Immature natural killer cell (primary cell): Measurements from ENCODE around the gene TSHZ2. TPM values are rescaled to one million over a fixed set of nuclear protein-coding genes. Genes with fewer than 3 reads are reported as not detected.

ENCODE experiments used
- DNase-seq, 3 donors: peaks; one replicate each; pipeline ENCODE4 v3.0.0; 2022; ENCODE audit warnings: mixed read lengths in 1 of 3
- H3K27ac Mint-ChIP-seq, 6 donors: one replicate each; pipeline ENCODE4 v1.8.0; 2020; ENCODE audit warnings: mixed read lengths in 6 of 6, mild to moderate bottlenecking in 5 of 6, inconsistent platforms in 4 of 6, moderate library complexity in 3 of 6
- H3K27me3 Mint-ChIP-seq, 3 donors: one replicate each; pipeline ENCODE4 v1.8.0; 2020 to 2021; ENCODE audit warnings: low read depth in 3 of 3, mild to moderate bottlenecking in 3 of 3, mixed read lengths in 3 of 3, moderate library complexity in 3 of 3, inconsistent platforms in 1 of 3
- H3K36me3 Mint-ChIP-seq, 3 donors: one replicate each; pipeline ENCODE4 v1.8.0; 2020; ENCODE audit warnings: mixed read lengths in 3 of 3, inconsistent platforms in 2 of 3, mild to moderate bottlenecking in 2 of 3
- H3K4me1 Mint-ChIP-seq, 2 donors: one replicate each; pipeline ENCODE4 v1.8.0; 2020; ENCODE audit warnings: inconsistent platforms in 2 of 2, mild to moderate bottlenecking in 2 of 2, mixed read lengths in 2 of 2, moderate library complexity in 1 of 2
- H3K4me3 Mint-ChIP-seq, 5 donors: one replicate each; pipeline ENCODE4 v1.8.0; 2020; ENCODE audit warnings: mild to moderate bottlenecking in 5 of 5, mixed read lengths in 5 of 5, inconsistent platforms in 3 of 5, moderate library complexity in 3 of 5
- H3K9me3 Mint-ChIP-seq, 6 donors: one replicate each; pipeline ENCODE4 v1.8.0; 2020; ENCODE audit warnings: mild to moderate bottlenecking in 6 of 6, mixed read lengths in 6 of 6, inconsistent platforms in 4 of 6, moderate library complexity in 3 of 6
- polyA plus RNA-seq, 3 donors: library from polyadenylated mRNA; unstranded; fragments of 300-500 nt; fragmentation: Illumina TruSeq; gene quantifications; one replicate each; pipeline ENCODE4 v1.2.3, GENCODE V29; 2021

Gene TSHZ2
- polyA plus RNA-seq, 3 donors from 2014 or later: not detected

- Mint-ChIP-seq H3K4me1 (no peaks in the 10 kb centered on the region), H3K4me3 (no peak overlapping the region), H3K27ac (no peak overlapping the region)
These were observed 293.2 kb downstream of the TSHZ2 start for GRCh38 chr20:53265304-53265875.

GRCh38 chr20:53269380-53269779, 297.2 kb downstream of the TSHZ2 start:
- Mint-ChIP-seq H3K27me3 (peaks cover 3 to 9% (median 7%) of the 10 kb centered on the region in 3 donors), H3K36me3 (no peaks in the 10 kb centered on the region), H3K9me3 (no peaks in the 10 kb centered on the region), H3K4me1 (no peaks in the 10 kb centered on the region), H3K27ac (no peak overlapping the region), H3K4me3 (no peak overlapping the region)
- no peak for DNase-seq

More at GRCh38 chr20:53265304-53265875, 293.2 kb downstream of the TSHZ2 start:
- no peaks in the 10 kb centered on the region for H3K36me3 Mint-ChIP-seq
- DNase-seq: no peak
- H3K27me3 Mint-ChIP-seq: peaks cover 5 to 7% (median 7%) of the 10 kb centered on the region in 3 donors
- H3K9me3 Mint-ChIP-seq: no peaks in the 10 kb centered on the region

- H3K36me3 Mint-ChIP-seq: no peaks in the 10 kb centered on the region
- no peak overlapping the region for H3K27ac Mint-ChIP-seq
- H3K4me3 Mint-ChIP-seq: no peak overlapping the region
- no peaks in the 10 kb centered on the region for H3K9me3 Mint-ChIP-seq
- no peak for DNase-seq
- peaks cover 5 to 6% (median 5%) of the 10 kb centered on the region in 3 donors for H3K27me3 Mint-ChIP-seq
- no peaks in the 10 kb centered on the region for H3K4me1 Mint-ChIP-seq
These were observed 298.7 kb downstream of the TSHZ2 start for GRCh38 chr20:53270792-53271375.

- DNase-seq: no peak
- Mint-ChIP-seq H3K4me1 (no peaks in the 10 kb centered on the region), H3K36me3 (no peaks in the 10 kb centered on the region), H3K9me3 (no peaks in the 10 kb centered on the region), H3K27me3 (peaks cover 2 to 6% (median 4%) of the 10 kb centered on the region in 3 donors), H3K4me3 (no peak overlapping the region), H3K27ac (no peak overlapping the region)
These were observed 302.2 kb downstream of the TSHZ2 start for GRCh38 chr20:53274365-53274764.

- no peak for DNase-seq
- Mint-ChIP-seq H3K9me3 (no peaks in the 10 kb centered on the region), H3K4me1 (no peaks in the 10 kb centered on the region), H3K4me3 (no peak overlapping the region), H3K36me3 (no peaks in the 10 kb centered on the region), H3K27me3 (peaks cover 2 to 6% (median 4%) of the 10 kb centered on the region in 3 donors), H3K27ac (no peak overlapping the region)
These were observed 302.6 kb downstream of the TSHZ2 start for GRCh38 chr20:53274807-53275206.

- no peaks in the 10 kb centered on the region for H3K36me3 Mint-ChIP-seq
- H3K9me3 Mint-ChIP-seq: no peaks in the 10 kb centered on the region
- H3K4me3 Mint-ChIP-seq: no peak overlapping the region
- H3K4me1 Mint-ChIP-seq: no peaks in the 10 kb centered on the region
- H3K27ac Mint-ChIP-seq: no peak overlapping the region
- no peak for DNase-seq
- H3K27me3 Mint-ChIP-seq: peaks cover 2 to 6% (median 4%) of the 10 kb centered on the region in 3 donors
These were observed 304.0 kb downstream of the TSHZ2 start for GRCh38 chr20:53276143-53276542.

GRCh38 chr20:53278555-53278954, 306.4 kb downstream of the TSHZ2 start:
- Mint-ChIP-seq H3K4me3 (no peak overlapping the region), H3K36me3 (no peaks in the 10 kb centered on the region), H3K27me3 (peaks cover 0 to 6% (median 0%) of the 10 kb centered on the region in 3 donors), H3K4me1 (no peaks in the 10 kb centered on the region), H3K9me3 (no peaks in the 10 kb centered on the region), H3K27ac (no peak overlapping the region)
- no peak for DNase-seq

GRCh38 chr20:53279735-53280134, 307.6 kb downstream of the TSHZ2 start:
- H3K4me3 Mint-ChIP-seq: no peak overlapping the region
- no peaks in the 10 kb centered on the region for H3K4me1 Mint-ChIP-seq
- DNase-seq: no peak
- H3K27ac Mint-ChIP-seq: no peak overlapping the region
- H3K36me3 Mint-ChIP-seq: no peaks in the 10 kb centered on the region
- H3K9me3 Mint-ChIP-seq: no peaks in the 10 kb centered on the region
- H3K27me3 Mint-ChIP-seq: peaks cover 0 to 5% (median 0%) of the 10 kb centered on the region in 3 donors

GRCh38 chr20:53281557-53282117, 309.5 kb downstream of the TSHZ2 start:
- peaks cover 0 to 4% (median 2%) of the 10 kb centered on the region in 3 donors for H3K27me3 Mint-ChIP-seq
- DNase-seq: no peak
- no peak overlapping the region for H3K27ac Mint-ChIP-seq
- H3K4me1 Mint-ChIP-seq: no peaks in the 10 kb centered on the region
- H3K36me3 Mint-ChIP-seq: no peaks in the 10 kb centered on the region
- H3K9me3 Mint-ChIP-seq: no peaks in the 10 kb centered on the region
- H3K4me3 Mint-ChIP-seq: no peak overlapping the region

GRCh38 chr20:53282217-53282955, 310.2 kb downstream of the TSHZ2 start:
- no peak overlapping the region for H3K27ac Mint-ChIP-seq
- no peaks in the 10 kb centered on the region for H3K4me1 Mint-ChIP-seq
- H3K36me3 Mint-ChIP-seq: no peaks in the 10 kb centered on the region
- DNase-seq: no peak
- peaks cover 2 to 7% (median 4%) of the 10 kb centered on the region in 3 donors for H3K27me3 Mint-ChIP-seq
- H3K9me3 Mint-ChIP-seq: no peaks in the 10 kb centered on the region
- H3K4me3 Mint-ChIP-seq: no peak overlapping the region

- H3K9me3 Mint-ChIP-seq: no peaks in the 10 kb centered on the region
- H3K4me3 Mint-ChIP-seq: no peak overlapping the region
- no peaks in the 10 kb centered on the region for H3K36me3 Mint-ChIP-seq
- H3K4me1 Mint-ChIP-seq: no peaks in the 10 kb centered on the region
- H3K27me3 Mint-ChIP-seq: peaks cover 2 to 7% (median 4%) of the 10 kb centered on the region in 3 donors
- DNase-seq: no peak
- H3K27ac Mint-ChIP-seq: no peak overlapping the region
These were observed 310.9 kb downstream of the TSHZ2 start for GRCh38 chr20:53283011-53283410.

GRCh38 chr20:53283597-53283996, 311.4 kb downstream of the TSHZ2 start:
- H3K27ac Mint-ChIP-seq: no peak overlapping the region
- no peak overlapping the region for H3K4me3 Mint-ChIP-seq
- H3K27me3 Mint-ChIP-seq: peaks cover 2 to 5% (median 4%) of the 10 kb centered on the region in 3 donors
- H3K4me1 Mint-ChIP-seq: no peaks in the 10 kb centered on the region
- no peaks in the 10 kb centered on the region for H3K9me3 Mint-ChIP-seq
- H3K36me3 Mint-ChIP-seq: no peaks in the 10 kb centered on the region
- no peak for DNase-seq

- no peaks in the 10 kb centered on the region for H3K9me3 Mint-ChIP-seq
- no peaks in the 10 kb centered on the region for H3K4me1 Mint-ChIP-seq
- H3K4me3 Mint-ChIP-seq: no peak overlapping the region
- H3K27ac Mint-ChIP-seq: no peak overlapping the region
- peaks cover 2 to 5% (median 4%) of the 10 kb centered on the region in 3 donors for H3K27me3 Mint-ChIP-seq
- DNase-seq: no peak
- no peaks in the 10 kb centered on the region for H3K36me3 Mint-ChIP-seq
These were observed 312.1 kb downstream of the TSHZ2 start for GRCh38 chr20:53284256-53284655.

- Mint-ChIP-seq H3K9me3 (no peaks in the 10 kb centered on the region), H3K4me3 (no peak overlapping the region), H3K27me3 (peaks cover 2 to 5% (median 4%) of the 10 kb centered on the region in 3 donors), H3K36me3 (no peaks in the 10 kb centered on the region), H3K4me1 (no peaks in the 10 kb centered on the region), H3K27ac (no peak overlapping the region)
- DNase-seq: no peak
These were observed 312.5 kb downstream of the TSHZ2 start for GRCh38 chr20:53284696-53285095.
